HepG2 (cell line): ENCODE data around the gene MEPCE. TPM values are rescaled to one million over a fixed set of nuclear protein-coding genes. Genes with fewer than 3 reads are reported as not detected.

Source experiments
- BCL6 ChIP-seq: IDR thresholded peaks from 2 replicates; pipeline ENCODE4 v1.6.1; 2016; ENCODE audit warnings: missing genetic modification reagents, missing compliant biosample characterization
- CCAR2 ChIP-seq: fragments of 200-400 bp; formaldehyde crosslinking; optimal IDR thresholded peaks from 2 replicates; pipeline ENCODE3; 2018; ENCODE audit warnings: low read depth, mild to moderate bottlenecking, low read length, moderate library complexity
- CREB1 ChIP-seq, 2 experiments: fragments of 450-650 bp in 1 of 2; IDR thresholded peaks; 2 replicates each; pipeline ENCODE4 v1.6.1; 2016 to 2017; ENCODE audit warnings: control low read depth in 1 of 2, mild to moderate bottlenecking in 1 of 2, missing compliant biosample characterization in 1 of 2, missing genetic modification characterization in 1 of 2
- DNMT1 ChIP-seq: sonication (generic); formaldehyde crosslinking; IDR thresholded peaks from 2 replicates; pipeline ENCODE4 v1.5.1; 2020; ENCODE audit warnings: mild to moderate bottlenecking, missing genetic modification reagents
- DNMT3B ChIP-seq: conservative IDR thresholded peaks from 2 replicates; pipeline ENCODE4 v1.6.1; 2016; ENCODE audit warnings: missing biosample characterization, control low read depth
- FOXC1 ChIP-seq: sonication (generic); formaldehyde crosslinking; IDR thresholded peaks from 2 replicates; pipeline ENCODE4 v1.8.0; 2022; ENCODE audit warnings: mild to moderate bottlenecking, missing genetic modification reagents, borderline replicate concordance
- GLI4 ChIP-seq: sonication (generic); formaldehyde crosslinking; IDR thresholded peaks from 2 replicates; pipeline ENCODE4 v1.5.1; 2020; ENCODE audit warnings: missing genetic modification reagents, mild to moderate bottlenecking, moderate library complexity, borderline replicate concordance
- JUND ChIP-seq: sonication (generic); formaldehyde crosslinking; IDR thresholded peaks from 2 replicates; pipeline ENCODE4 v1.8.0; 2022; ENCODE audit warnings: mild to moderate bottlenecking, missing genetic modification reagents
- MTERF4 ChIP-seq: sonication (generic); formaldehyde crosslinking; IDR thresholded peaks from 2 replicates; pipeline ENCODE4 v1.8.0; 2023; ENCODE audit warnings: mild to moderate bottlenecking, missing genetic modification reagents
- NR2F2 ChIP-seq: IDR thresholded peaks from 2 replicates; pipeline ENCODE4 v1.6.1; 2012; ENCODE audit warnings: low read depth, inconsistent platforms, borderline replicate concordance
- PLSCR1 ChIP-seq: sonication (generic); formaldehyde crosslinking; IDR thresholded peaks from 2 replicates; pipeline ENCODE4 v1.5.0; 2020; ENCODE audit warnings: missing genetic modification reagents, mild to moderate bottlenecking, borderline replicate concordance
- SOX5 ChIP-seq: IDR thresholded peaks from 2 replicates; pipeline ENCODE4 v1.6.1; 2016; ENCODE audit warnings: borderline replicate concordance
- THAP11 ChIP-seq: IDR thresholded peaks from 2 replicates; pipeline ENCODE4 v1.6.1; 2016; ENCODE audit warnings: missing biosample characterization, missing genetic modification reagents
- ZBTB2 ChIP-seq: sonication (generic); formaldehyde crosslinking; IDR thresholded peaks from 2 replicates; pipeline ENCODE4 v1.8.0; 2022; ENCODE audit warnings: low read depth, missing genetic modification reagents
- ZMAT3 ChIP-seq: sonication (generic); formaldehyde crosslinking; conservative IDR thresholded peaks from 2 replicates; pipeline ENCODE4 v1.7.0; 2021; ENCODE audit warnings: missing genetic modification reagents
- ZNF264 ChIP-seq: sonication (generic); formaldehyde crosslinking; IDR thresholded peaks from 2 replicates; pipeline ENCODE4 v1.4.0; 2020; ENCODE audit warnings: missing genetic modification reagents
- ZNF430 ChIP-seq: sonication (generic); formaldehyde crosslinking; IDR thresholded peaks from 2 replicates; pipeline ENCODE4 v1.9.0; 2021; ENCODE audit warnings: mild to moderate bottlenecking, missing genetic modification reagents
- ZNF431 ChIP-seq: sonication (generic); formaldehyde crosslinking; IDR thresholded peaks from 2 replicates; pipeline ENCODE4 v1.9.0; 2022; ENCODE audit warnings: missing genetic modification reagents, low read depth, mild to moderate bottlenecking, borderline replicate concordance
- ZNF446 ChIP-seq: sonication (generic); formaldehyde crosslinking; IDR thresholded peaks from 2 replicates; pipeline ENCODE4 v1.5.0; 2020; ENCODE audit warnings: mild to moderate bottlenecking, missing genetic modification reagents
- ZNF460 ChIP-seq: sonication (generic); formaldehyde crosslinking; IDR thresholded peaks from 2 replicates; pipeline ENCODE4 v1.5.1; 2020; ENCODE audit warnings: missing genetic modification reagents, mild to moderate bottlenecking, borderline replicate concordance
- ZNF580 ChIP-seq: IDR thresholded peaks from 2 replicates; pipeline ENCODE4 v1.6.1; 2016; ENCODE audit warnings: low read depth, borderline replicate concordance
- ZNF713 ChIP-seq: sonication (generic); formaldehyde crosslinking; IDR thresholded peaks from 2 replicates; pipeline ENCODE4 v1.4.0; 2020; ENCODE audit warnings: mild to moderate bottlenecking, missing genetic modification reagents
- polyA plus RNA-seq, 8 experiments: library from polyadenylated mRNA; depleted of rRNA in 3 of 8; stranded (reverse) in 7 of 8; unstranded in 1 of 8; fragments of >200 nt; fragmentation: Illumina TruSeq in 4 of 8; extraction: Trizol in 4 of 8; gene quantifications; 2 replicates each; pipeline versions ENCODE4 v1.2.1 to v1.2.3, GENCODE V29; 2011 to 2016; ENCODE audit warnings: low read depth in 4 of 8, missing spikeins in 1 of 8, mixed read lengths in 1 of 8; ENCODE audit not compliant: insufficient read depth in 1 of 8
- total RNA-seq, 5 experiments: library from RNA; depleted of rRNA; stranded (reverse); fragments of >200 nt; fragmentation: Illumina TruSeq; extraction: Trizol; gene quantifications; 2 replicates each; pipeline ENCODE4 v1.2.3, GENCODE V29; 2016; ENCODE audit warnings: low read depth in 1 of 5
- TF ChIP-seq, protein P1 (sequence below): IDR thresholded peaks from 2 replicates; pipeline ENCODE4 v1.6.1; 2016; ENCODE audit warnings: missing compliant biosample characterization, missing genetic modification reagents, borderline replicate concordance
- TF ChIP-seq, protein P2 (sequence below): sonication (generic); formaldehyde crosslinking; IDR thresholded peaks from 2 replicates; pipeline ENCODE4 v1.8.0; 2022; ENCODE audit warnings: mild to moderate bottlenecking, missing genetic modification reagents; ENCODE audit not compliant: insufficient replicate concordance

MEPCE gene
- total and polyA plus RNA-seq, 2 of the 13 experiments (the other 11 are each of a cell fraction or from before 2014, with no cell fraction given): 12.3 to 26.0 TPM

DNA sequence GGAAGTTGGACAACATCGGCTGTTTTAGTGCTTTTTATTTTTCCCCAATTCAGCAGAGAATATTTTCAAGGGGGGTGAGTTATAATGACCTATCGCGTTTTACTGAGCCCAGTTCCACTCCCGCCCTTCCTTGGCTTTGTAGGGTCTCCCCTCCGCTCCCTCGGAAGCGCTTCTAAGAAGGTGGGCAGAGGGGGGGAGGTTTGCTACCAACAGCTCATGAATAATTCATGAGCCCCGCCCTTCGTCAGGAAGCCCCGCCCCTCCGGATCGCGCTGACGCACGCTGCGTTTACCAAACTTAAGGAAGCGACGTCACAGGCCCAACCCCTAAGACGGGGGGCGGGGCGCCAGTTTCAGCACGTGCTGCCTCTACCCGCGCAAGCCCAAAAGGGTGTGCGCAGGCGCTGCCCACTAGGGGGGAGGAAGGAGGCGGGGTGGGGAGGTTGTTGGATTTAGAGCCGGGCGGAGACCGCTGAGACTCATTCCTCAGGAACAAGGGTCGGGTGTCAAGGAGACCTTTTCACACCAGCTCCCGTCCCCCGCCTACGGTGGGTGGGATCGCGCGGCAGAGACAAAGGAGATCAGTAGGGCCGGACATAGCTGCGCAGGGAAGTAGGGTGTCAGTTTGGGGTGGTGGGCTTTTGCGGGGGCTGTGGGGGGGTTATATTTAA is 529 bp upstream of the MEPCE start (continued):
- TF ChIP-seq, protein P1, sequence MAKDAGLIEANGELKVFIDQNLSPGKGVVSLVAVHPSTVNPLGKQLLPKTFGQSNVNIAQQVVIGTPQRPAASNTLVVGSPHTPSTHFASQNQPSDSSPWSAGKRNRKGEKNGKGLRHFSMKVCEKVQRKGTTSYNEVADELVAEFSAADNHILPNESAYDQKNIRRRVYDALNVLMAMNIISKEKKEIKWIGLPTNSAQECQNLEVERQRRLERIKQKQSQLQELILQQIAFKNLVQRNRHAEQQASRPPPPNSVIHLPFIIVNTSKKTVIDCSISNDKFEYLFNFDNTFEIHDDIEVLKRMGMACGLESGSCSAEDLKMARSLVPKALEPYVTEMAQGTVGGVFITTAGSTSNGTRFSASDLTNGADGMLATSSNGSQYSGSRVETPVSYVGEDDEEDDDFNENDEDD (CRISPR knock-in tag): peak; percentile 97
- peak; percentile 76 for TF ChIP-seq ZBTB2
- no peak for TF ChIP-seq FOXC1 (CRISPR knock-in tag)
- TF ChIP-seq ZNF430 (CRISPR knock-in tag): 0 out of 2 replicates have a peak, but pooled peaks have one; percentile 27
- no peak for TF ChIP-seq THAP11 (CRISPR knock-in tag)
- no peak for TF ChIP-seq CCAR2
- peak; percentile 95 for TF ChIP-seq CREB1 (IDR thresholded peaks at IDR 0.05)
- peak; percentile 93 for TF ChIP-seq CREB1 (CRISPR knock-in tag; IDR thresholded peaks at IDR 0.05)
- no peak for TF ChIP-seq ZNF460
- TF ChIP-seq GLI4: no peak
- TF ChIP-seq BCL6 (CRISPR knock-in tag): no peak
- no peak for TF ChIP-seq NR2F2
- no peak for TF ChIP-seq ZNF264 (CRISPR knock-in tag)
- no peak for TF ChIP-seq DNMT3B (CRISPR knock-in tag)
- TF ChIP-seq PLSCR1 (CRISPR knock-in tag): no peak; the same call in 1 of the 2 replicates
- no peak for TF ChIP-seq ZNF431
- TF ChIP-seq DNMT1: no peak
- no peak for TF ChIP-seq ZNF713 (CRISPR knock-in tag)
- no peak for TF ChIP-seq JUND (CRISPR knock-in tag)
- TF ChIP-seq MTERF4 (CRISPR knock-in tag): no peak; the same call in 1 of the 2 replicates
- TF ChIP-seq SOX5: peak; percentile 62; the same call in 1 of the 2 replicates
- no peak; the same call in 1 of the 2 replicates for TF ChIP-seq ZNF580 (CRISPR knock-in tag)
- peak; percentile 55; the same call in 1 of the 2 replicates for TF ChIP-seq ZNF446 (CRISPR knock-in tag)
- TF ChIP-seq ZMAT3 (CRISPR knock-in tag): no peak; the same call in 1 of the 2 replicates
- TF ChIP-seq, protein P2, sequence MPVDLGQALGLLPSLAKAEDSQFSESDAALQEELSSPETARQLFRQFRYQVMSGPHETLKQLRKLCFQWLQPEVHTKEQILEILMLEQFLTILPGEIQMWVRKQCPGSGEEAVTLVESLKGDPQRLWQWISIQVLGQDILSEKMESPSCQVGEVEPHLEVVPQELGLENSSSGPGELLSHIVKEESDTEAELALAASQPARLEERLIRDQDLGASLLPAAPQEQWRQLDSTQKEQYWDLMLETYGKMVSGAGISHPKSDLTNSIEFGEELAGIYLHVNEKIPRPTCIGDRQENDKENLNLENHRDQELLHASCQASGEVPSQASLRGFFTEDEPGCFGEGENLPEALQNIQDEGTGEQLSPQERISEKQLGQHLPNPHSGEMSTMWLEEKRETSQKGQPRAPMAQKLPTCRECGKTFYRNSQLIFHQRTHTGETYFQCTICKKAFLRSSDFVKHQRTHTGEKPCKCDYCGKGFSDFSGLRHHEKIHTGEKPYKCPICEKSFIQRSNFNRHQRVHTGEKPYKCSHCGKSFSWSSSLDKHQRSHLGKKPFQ: no peak
